ENCODE results near the gene PPP1R15B. TPM values are rescaled to one million over a fixed set of nuclear protein-coding genes. Genes with fewer than 3 reads are reported as not detected.

The PPP1R15B gene
- polyA plus RNA-seq, 1 donor (not counting 4 experiments of a cell fraction or from before 2014, with no cell fraction given): 19.1 TPM

GRCh38 chr1:204404629-204405028, 7.0 kb downstream of the PPP1R15B start:
- H3K4me1 ChIP-seq (ENCODE audit: control insufficient read depth, extremely low read depth, insufficient read depth, low read length): peaks cover 7% of the 10 kb centered on the region
- H3K27ac ChIP-seq (ENCODE audit: control insufficient read depth, insufficient read depth, low read length): no peak overlapping the region
- peaks cover 63% of the 10 kb centered on the region for H3K79me2 ChIP-seq (ENCODE audit: control insufficient read depth, insufficient read depth, low read length)
- no peak for FAIRE-seq
- TF ChIP-seq EZH2 (IDR thresholded peaks at IDR 0.05; ENCODE audit: low read length) (no peak), CTCF (optimal IDR thresholded peaks at IDR 0.05 in 1 of 3, IDR thresholded peaks at IDR 0.05 in 1 of 3, conservative IDR thresholded peaks at IDR 0.05 in 1 of 3; ENCODE audit: extremely low read depth in 1 of 3, insufficient read depth in 2 of 3, low read length in 3 of 3) (no peak)
- H3K4me2 ChIP-seq (ENCODE audit: control insufficient read depth, extremely low read depth, insufficient read depth, low read depth, low read length): no peak overlapping the region
- H3K9me1 ChIP-seq (ENCODE audit: control insufficient read depth, extremely low read depth, insufficient read depth, low read length): no peaks in the 10 kb centered on the region
- dilution Hi-C loops (cut with MboI; ENCODE audit: extremely low pct_ligation_motif_present, low sequenced_read_pairs): no loop called here
- H4K20me1 ChIP-seq (ENCODE audit: control insufficient read depth, extremely low read depth, insufficient read depth, low read length): peaks cover 22% of the 10 kb centered on the region
- no peaks in the 10 kb centered on the region for H3K9me3 ChIP-seq (ENCODE audit: control insufficient read depth, low read depth, low read length)
- H3K27me3 ChIP-seq (ENCODE audit: control insufficient read depth, extremely low read depth, insufficient read depth, low read length): no peaks in the 10 kb centered on the region
- H3K36me3 ChIP-seq (ENCODE audit: control insufficient read depth in 2 of 2, extremely low read depth in 1 of 2, insufficient read depth in 2 of 2, low read length in 2 of 2): peaks cover 12 to 27% of the 10 kb centered on the region in 2 experiments
- DNase-seq (ENCODE audit: low read depth, low spot score): no peak
- H2AFZ ChIP-seq (ENCODE audit: control insufficient read depth, low read length): no peak overlapping the region
- H3K9ac ChIP-seq (ENCODE audit: control insufficient read depth, extremely low read depth, insufficient read depth, low read length): no peak overlapping the region
- H3K4me3 ChIP-seq (ENCODE audit: control insufficient read depth in 2 of 3, extremely low read depth in 1 of 3, insufficient read depth in 2 of 3, low read depth in 1 of 3, low read length in 3 of 3): no peak overlapping the region

GRCh38 chr1:204402391-204402790, 9.2 kb downstream of the PPP1R15B start:
- Histone ChIP-seq H3K36me3 (ENCODE audit: control insufficient read depth in 2 of 2, extremely low read depth in 1 of 2, insufficient read depth in 2 of 2, low read length in 2 of 2) (peaks cover 12 to 26% of the 10 kb centered on the region in 2 experiments), H3K27ac (ENCODE audit: control insufficient read depth, insufficient read depth, low read length) (no peak overlapping the region), H3K4me3 (ENCODE audit: control insufficient read depth in 2 of 3, extremely low read depth in 1 of 3, insufficient read depth in 2 of 3, low read depth in 1 of 3, low read length in 3 of 3) (no peak overlapping the region), H2AFZ (ENCODE audit: control insufficient read depth, low read length) (no peak overlapping the region), H3K27me3 (ENCODE audit: control insufficient read depth, extremely low read depth, insufficient read depth, low read length) (no peaks in the 10 kb centered on the region), H3K79me2 (ENCODE audit: control insufficient read depth, insufficient read depth, low read length) (peaks cover 41% of the 10 kb centered on the region), H3K9me1 (ENCODE audit: control insufficient read depth, extremely low read depth, insufficient read depth, low read length) (no peaks in the 10 kb centered on the region), H4K20me1 (ENCODE audit: control insufficient read depth, extremely low read depth, insufficient read depth, low read length) (peaks cover 9% of the 10 kb centered on the region), H3K9me3 (ENCODE audit: control insufficient read depth, low read depth, low read length) (no peaks in the 10 kb centered on the region), H3K4me2 (ENCODE audit: control insufficient read depth, extremely low read depth, insufficient read depth, low read depth, low read length) (no peak overlapping the region), H3K9ac (ENCODE audit: control insufficient read depth, extremely low read depth, insufficient read depth, low read length) (no peak overlapping the region), H3K4me1 (ENCODE audit: control insufficient read depth, extremely low read depth, insufficient read depth, low read length) (peaks cover 7% of the 10 kb centered on the region)
- no peak for TF ChIP-seq EZH2 (IDR thresholded peaks at IDR 0.05; ENCODE audit: low read length)
- no peak for DNase-seq (ENCODE audit: low read depth, low spot score)
- dilution Hi-C loops (cut with MboI; ENCODE audit: extremely low pct_ligation_motif_present, low sequenced_read_pairs): no loop called here
- no peak for FAIRE-seq

- no peak overlapping the region for H3K4me3 ChIP-seq (ENCODE audit: control insufficient read depth in 2 of 3, extremely low read depth in 1 of 3, insufficient read depth in 2 of 3, low read depth in 1 of 3, low read length in 3 of 3)
- no peak overlapping the region for H3K9ac ChIP-seq (ENCODE audit: control insufficient read depth, extremely low read depth, insufficient read depth, low read length)
- no peak overlapping the region for H3K27ac ChIP-seq (ENCODE audit: control insufficient read depth, insufficient read depth, low read length)
- no peak for TF ChIP-seq EZH2 (IDR thresholded peaks at IDR 0.05; ENCODE audit: low read length)
- no peak for TF ChIP-seq CTCF (optimal IDR thresholded peaks at IDR 0.05 in 1 of 3, IDR thresholded peaks at IDR 0.05 in 1 of 3, conservative IDR thresholded peaks at IDR 0.05 in 1 of 3; ENCODE audit: extremely low read depth in 1 of 3, insufficient read depth in 2 of 3, low read length in 3 of 3)
- H3K9me1 ChIP-seq (ENCODE audit: control insufficient read depth, extremely low read depth, insufficient read depth, low read length): no peaks in the 10 kb centered on the region
- H3K79me2 ChIP-seq (ENCODE audit: control insufficient read depth, insufficient read depth, low read length): peaks cover 34% of the 10 kb centered on the region
- FAIRE-seq (no peak), DNase-seq (ENCODE audit: low read depth, low spot score) (no peak)
- no peaks in the 10 kb centered on the region for H3K27me3 ChIP-seq (ENCODE audit: control insufficient read depth, extremely low read depth, insufficient read depth, low read length)
- peaks cover 7% of the 10 kb centered on the region for H3K4me1 ChIP-seq (ENCODE audit: control insufficient read depth, extremely low read depth, insufficient read depth, low read length)
- no peak overlapping the region for H3K4me2 ChIP-seq (ENCODE audit: control insufficient read depth, extremely low read depth, insufficient read depth, low read depth, low read length)
- H3K36me3 ChIP-seq (ENCODE audit: control insufficient read depth in 2 of 2, extremely low read depth in 1 of 2, insufficient read depth in 2 of 2, low read length in 2 of 2): peaks cover 12 to 26% of the 10 kb centered on the region in 2 experiments
- H3K9me3 ChIP-seq (ENCODE audit: control insufficient read depth, low read depth, low read length): no peaks in the 10 kb centered on the region
- peaks cover 3% of the 10 kb centered on the region for H4K20me1 ChIP-seq (ENCODE audit: control insufficient read depth, extremely low read depth, insufficient read depth, low read length)
- dilution Hi-C loops (cut with MboI; ENCODE audit: extremely low pct_ligation_motif_present, low sequenced_read_pairs): no loop called here
- no peak overlapping the region for H2AFZ ChIP-seq (ENCODE audit: control insufficient read depth, low read length)
Observed at GRCh38 chr1:204401730-204402129, 9.9 kb downstream of the PPP1R15B start.
